22Rv1 (cell line): ENCODE results near the gene USP40.

ENCODE experiments used
- H3K27ac ChIP-seq: fragments of 450-650 bp; 2 replicates; pipeline ENCODE4 v1.5.1; 2017
- CTCF ChIP-seq: fragments of 450-650 bp; IDR thresholded peaks from 2 replicates; pipeline ENCODE4 v1.5.1; 2017; ENCODE audit warnings: mild to moderate bottlenecking
- ZFX ChIP-seq: fragments of 450-650 bp; IDR thresholded peaks from 2 replicates; pipeline ENCODE4 v1.6.1; 2017; ENCODE audit warnings: antibody characterized with exemption, borderline replicate concordance

USP40 gene

GRCh38 chr2:233480490-233481202, 85.9 kb downstream of the USP40 start:
- H3K27ac ChIP-seq: no peak overlapping the region
- TF ChIP-seq ZFX: no peak
- no peak for TF ChIP-seq CTCF

GRCh38 chr2:233479616-233480489, 86.7 kb downstream of the USP40 start:
- H3K27ac ChIP-seq: no peak overlapping the region
- TF ChIP-seq ZFX (no peak), CTCF (no peak)

GRCh38 chr2:233477548-233478433, 88.8 kb downstream of the USP40 start:
- TF ChIP-seq CTCF (no peak), ZFX (no peak)

GRCh38 chr2:233476651-233477547, 89.7 kb downstream of the USP40 start:
- TF ChIP-seq CTCF (no peak), ZFX (no peak)
- H3K27ac ChIP-seq: no peak overlapping the region

More at GRCh38 chr2:233477548-233478433, 88.8 kb downstream of the USP40 start:
- H3K27ac ChIP-seq: no peak overlapping the region

- TF ChIP-seq ZFX: no peak
- TF ChIP-seq CTCF: no peak
- H3K27ac ChIP-seq: no peak overlapping the region
Observed at GRCh38 chr2:233476063-233476410, 90.5 kb downstream of the USP40 start.
